GM18951 (cell line): ENCODE measurements around the gene DRGX.

Source experiments
- POLR2A ChIP-seq: IDR thresholded peaks from 4 replicates; pipeline ENCODE4 v1.6.1; 2011; ENCODE audit warnings: mild to moderate bottlenecking; ENCODE audit not compliant: insufficient read length, insufficient read depth; ENCODE audit errors: extremely low read depth
- in situ Hi-C: fragments of 300-500 bp; cut with MboI; formaldehyde crosslinking; loops from one replicate; pipeline ENCODE4 v1.12.0; 2022; ENCODE audit warnings: low sequenced_read_pairs, mixed read lengths, inconsistent platforms; ENCODE audit not compliant: unreplicated experiment

DRGX gene

GRCh38 chr10:49395741-49396665, at the start of gene DRGX:
DRGX (minus strand) TSS chr10:49396089; CDS start chr10:49395440, 649 bp downstream.
- TF ChIP-seq POLR2A: no peak
- in situ Hi-C loops: loop anchor here (10.0 kb wide), 1 partner anchor 119 kb away; no protein-coding TSS in a partner anchor

- in situ Hi-C loops: no loop called here
Measured at GRCh38 chr10:49444349-49444748, 48.5 kb upstream of the DRGX start.

GRCh38 chr10:49442863-49443262, 47.0 kb upstream of the DRGX start:
- no peak for TF ChIP-seq POLR2A
- in situ Hi-C loops: no loop called here

More at GRCh38 chr10:49444349-49444748, 48.5 kb upstream of the DRGX start:
- no peak for TF ChIP-seq POLR2A

GRCh38 chr10:49441488-49442476, 45.9 kb upstream of the DRGX start:
- in situ Hi-C loops: no loop called here
- TF ChIP-seq POLR2A: no peak

GRCh38 chr10:49435225-49435624, 39.3 kb upstream of the DRGX start:
- in situ Hi-C loops: no loop called here
- no peak for TF ChIP-seq POLR2A

- no peak for TF ChIP-seq POLR2A
- in situ Hi-C loops: no loop called here
Measured at GRCh38 chr10:49433069-49433468, 37.2 kb upstream of the DRGX start.

GRCh38 chr10:49431426-49431825, 35.5 kb upstream of the DRGX start:
- in situ Hi-C loops: no loop called here
- TF ChIP-seq POLR2A: no peak

GRCh38 chr10:49429458-49429857, 33.6 kb upstream of the DRGX start:
- TF ChIP-seq POLR2A: no peak
- in situ Hi-C loops: no loop called here

- in situ Hi-C loops: no loop called here
- no peak for TF ChIP-seq POLR2A
Measured at GRCh38 chr10:49426490-49427360, 30.8 kb upstream of the DRGX start.

GRCh38 chr10:49419005-49419404, 23.1 kb upstream of the DRGX start:
- TF ChIP-seq POLR2A: no peak
- in situ Hi-C loops: no loop called here

- TF ChIP-seq POLR2A: no peak
- in situ Hi-C loops: no loop called here
Measured at GRCh38 chr10:49418328-49418727, 22.4 kb upstream of the DRGX start.

GRCh38 chr10:49418053-49418326, 22.1 kb upstream of the DRGX start:
- TF ChIP-seq POLR2A: no peak

More at GRCh38 chr10:49418053-49418326, 22.1 kb upstream of the DRGX start:
- in situ Hi-C loops: no loop called here
